Prostate gland (tissue), 2 donors: ENCODE measurements around the gene SLC5A8. TPM values are rescaled to one million over a fixed set of nuclear protein-coding genes. Genes with fewer than 3 reads are reported as not detected.

ENCODE experiments used
- DNase-seq: peaks from one replicate; pipeline ENCODE4 v3.0.0-alpha.2; 2019; ENCODE audit warnings: low spot score
- H3K27ac ChIP-seq, 2 donors: fragments of 200-600 bp; sonication (generic); 2 replicates each; pipeline ENCODE4 v1.5.1; 2017 to 2019
- H3K27me3 ChIP-seq: fragments of 200-600 bp; sonication (generic); replicated peaks from 2 replicates; pipeline ENCODE4 v1.5.1; 2019; ENCODE audit not compliant: insufficient read depth
- H3K36me3 ChIP-seq, 2 donors: fragments of 200-600 bp; sonication (generic); 1 replicate in 1 of 2; 2 replicates in 1 of 2; pipeline versions ENCODE4 v1.5.1 to v1.8.1; 2017 to 2019
- H3K4me1 ChIP-seq: fragments of 200-600 bp; sonication (generic); replicated peaks from 2 replicates; pipeline ENCODE4 v1.5.1; 2019
- H3K4me3 ChIP-seq, 2 donors: fragments of 200-600 bp; sonication (generic); 2 replicates each; pipeline ENCODE4 v1.5.1; 2017 to 2019
- H3K9me3 ChIP-seq: fragments of 200-600 bp; sonication (generic); 2 replicates; pipeline ENCODE4 v1.5.1; 2017
- CTCF ChIP-seq, 4 experiments: fragments of 200-600 bp in 2 of 4; fragments of 450-650 bp in 2 of 4; sonication (generic) in 2 of 4; IDR thresholded peaks; 1 replicate in 3 of 4; 2 replicates in 1 of 4; pipeline ENCODE4 v1.5.1; 2016 to 2019; ENCODE audit warnings: antibody characterized with exemption in 4 of 4, mild to moderate bottlenecking in 2 of 4, moderate library complexity in 2 of 4
- POLR2A ChIP-seq: fragments of 450-650 bp; IDR thresholded peaks from one replicate; pipeline ENCODE4 v1.6.1; 2016; ENCODE audit warnings: antibody characterized with exemption, mild to moderate bottlenecking
- POLR2AphosphoS5 ChIP-seq: sonication (generic); formaldehyde crosslinking; IDR thresholded peaks from one replicate; pipeline ENCODE4 v1.6.1; 2017; ENCODE audit warnings: antibody characterized with exemption
- WGBS: methylation state at CpG from one replicate; pipeline ENCODE4 v1.1.5; 2018; 5-methylcytosine and 5-hydroxymethylcytosine counted together
- intact Hi-C: fragments of 100-400 bp; cut with DNase I; formaldehyde crosslinking; loops from one replicate; pipeline ENCODE4 v1.14.2; 2022
- total RNA-seq, 2 donors: library from RNA; depleted of rRNA; stranded (reverse); fragments of >200 nt; gene quantifications; one replicate each; pipeline ENCODE4 v1.1.0, GENCODE V29; 2016

SLC5A8 gene
- total RNA-seq, 2 donors from 2014 or later = 0.51 to 5.6 TPM

- no peak for TF ChIP-seq POLR2AphosphoS5
- no peak for TF ChIP-seq CTCF (IDR thresholded peaks at IDR 0.05)
- TF ChIP-seq POLR2A = no peak
- Histone ChIP-seq H3K27ac (no peak overlapping the region), H3K36me3 (no peaks in the 10 kb centered on the region), H3K9me3 (no peaks in the 10 kb centered on the region), H3K4me3 (no peak overlapping the region), H3K27me3 (no peaks in the 10 kb centered on the region), H3K4me1 (no peaks in the 10 kb centered on the region)
- 81% methylated on average over 2 of the region's 2 CpGs for WGBS
- no peak for DNase-seq
- intact Hi-C loops = no loop called here
Observed at GRCh38 chr12:101115326-101115725, 94.7 kb downstream of the SLC5A8 start.

DNA sequence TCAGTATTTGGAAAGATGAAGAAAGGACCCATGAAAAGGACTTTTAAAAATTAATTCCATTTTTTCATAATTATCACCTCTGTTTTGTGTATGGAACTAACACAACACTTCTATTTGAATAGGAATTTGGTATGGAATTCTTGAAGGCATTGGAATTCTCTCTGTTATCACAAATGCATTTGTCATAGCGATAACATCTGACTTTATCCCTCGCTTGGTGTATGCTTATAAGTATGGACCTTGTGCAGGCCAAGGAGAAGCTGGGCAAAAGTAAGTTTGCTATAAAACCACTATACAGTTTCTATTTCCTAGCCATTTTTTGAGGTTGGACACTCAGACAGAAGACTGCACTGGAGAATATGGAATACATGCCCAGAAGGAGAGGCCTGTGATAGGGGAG is 98.6 kb downstream of the SLC5A8 start:
- DNase-seq = no peak
- TF ChIP-seq CTCF (IDR thresholded peaks at IDR 0.05) = no peak
- TF ChIP-seq POLR2AphosphoS5 = no peak
- no peak for TF ChIP-seq POLR2A
- Histone ChIP-seq H3K9me3 (no peaks in the 10 kb centered on the region), H3K27me3 (no peaks in the 10 kb centered on the region), H3K4me1 (no peaks in the 10 kb centered on the region), H3K27ac (no peak overlapping the region), H3K36me3 (no peaks in the 10 kb centered on the region), H3K4me3 (no peak overlapping the region)
- 93% methylated on average over 2 of the region's 2 CpGs for WGBS
- intact Hi-C loops = no loop called here

GRCh38 chr12:101110866-101111265 is 99.2 kb downstream of the SLC5A8 start:
- intact Hi-C loops = no loop called here
- Histone ChIP-seq H3K4me1 (no peaks in the 10 kb centered on the region), H3K36me3 (no peaks in the 10 kb centered on the region), H3K4me3 (no peak overlapping the region), H3K9me3 (no peaks in the 10 kb centered on the region), H3K27ac (no peak overlapping the region), H3K27me3 (no peaks in the 10 kb centered on the region)
- TF ChIP-seq POLR2AphosphoS5 (no peak), POLR2A (no peak), CTCF (IDR thresholded peaks at IDR 0.05) (no peak)
- WGBS = 83% methylated on average over 3 of the region's 3 CpGs
- DNase-seq = no peak

DNA sequence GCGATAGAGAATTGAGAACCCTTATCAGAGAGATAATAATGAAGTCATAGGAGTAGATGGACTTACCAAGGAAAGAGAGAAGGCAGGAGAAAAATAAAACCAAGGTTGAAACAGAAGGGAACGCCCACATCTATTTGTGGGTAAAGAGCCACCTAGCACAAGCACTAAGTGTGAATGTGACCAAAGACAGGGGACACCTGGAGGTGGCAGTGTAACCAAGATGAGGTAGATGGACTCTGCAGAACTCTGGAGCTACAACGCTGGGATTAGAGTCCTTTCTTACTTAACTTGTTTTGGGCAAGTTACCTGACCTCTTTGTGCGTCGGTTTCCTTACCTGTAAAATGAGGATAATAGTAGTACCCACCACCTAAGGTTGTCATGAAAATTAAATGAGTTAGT is 101.9 kb downstream of the SLC5A8 start:
- DNase-seq = no peak
- 83% methylated on average over 5 of the region's 5 CpGs for WGBS
- Histone ChIP-seq H3K27me3 (no peaks in the 10 kb centered on the region), H3K36me3 (no peaks in the 10 kb centered on the region), H3K4me1 (no peaks in the 10 kb centered on the region), H3K9me3 (no peaks in the 10 kb centered on the region), H3K4me3 (no peak overlapping the region), H3K27ac (no peak overlapping the region)
- intact Hi-C loops = no loop called here
- no peak for TF ChIP-seq CTCF (IDR thresholded peaks at IDR 0.05)
- no peak for TF ChIP-seq POLR2A
- no peak for TF ChIP-seq POLR2AphosphoS5

GRCh38 chr12:101107032-101107763 is 102.8 kb downstream of the SLC5A8 start:
- no peaks in the 10 kb centered on the region for H3K4me1 ChIP-seq
- intact Hi-C loops = no loop called here
- no peaks in the 10 kb centered on the region for H3K27me3 ChIP-seq
- H3K9me3 ChIP-seq = no peaks in the 10 kb centered on the region
- no peak for DNase-seq
- WGBS = 69% methylated on average over 4 of the region's 4 CpGs
- TF ChIP-seq POLR2A = no peak
- TF ChIP-seq CTCF (IDR thresholded peaks at IDR 0.05) = no peak
- TF ChIP-seq POLR2AphosphoS5 = no peak
- no peak overlapping the region for H3K27ac ChIP-seq
- no peak overlapping the region for H3K4me3 ChIP-seq
- no peaks in the 10 kb centered on the region for H3K36me3 ChIP-seq
